ENCODE measurements around the gene CELF4. TPM values are rescaled to one million over a fixed set of nuclear protein-coding genes. Genes with fewer than 3 reads are reported as not detected.

The CELF4 gene
- total RNA-seq (not detected), total RNA-seq (0 reads per million in 2 donors)

DNA sequence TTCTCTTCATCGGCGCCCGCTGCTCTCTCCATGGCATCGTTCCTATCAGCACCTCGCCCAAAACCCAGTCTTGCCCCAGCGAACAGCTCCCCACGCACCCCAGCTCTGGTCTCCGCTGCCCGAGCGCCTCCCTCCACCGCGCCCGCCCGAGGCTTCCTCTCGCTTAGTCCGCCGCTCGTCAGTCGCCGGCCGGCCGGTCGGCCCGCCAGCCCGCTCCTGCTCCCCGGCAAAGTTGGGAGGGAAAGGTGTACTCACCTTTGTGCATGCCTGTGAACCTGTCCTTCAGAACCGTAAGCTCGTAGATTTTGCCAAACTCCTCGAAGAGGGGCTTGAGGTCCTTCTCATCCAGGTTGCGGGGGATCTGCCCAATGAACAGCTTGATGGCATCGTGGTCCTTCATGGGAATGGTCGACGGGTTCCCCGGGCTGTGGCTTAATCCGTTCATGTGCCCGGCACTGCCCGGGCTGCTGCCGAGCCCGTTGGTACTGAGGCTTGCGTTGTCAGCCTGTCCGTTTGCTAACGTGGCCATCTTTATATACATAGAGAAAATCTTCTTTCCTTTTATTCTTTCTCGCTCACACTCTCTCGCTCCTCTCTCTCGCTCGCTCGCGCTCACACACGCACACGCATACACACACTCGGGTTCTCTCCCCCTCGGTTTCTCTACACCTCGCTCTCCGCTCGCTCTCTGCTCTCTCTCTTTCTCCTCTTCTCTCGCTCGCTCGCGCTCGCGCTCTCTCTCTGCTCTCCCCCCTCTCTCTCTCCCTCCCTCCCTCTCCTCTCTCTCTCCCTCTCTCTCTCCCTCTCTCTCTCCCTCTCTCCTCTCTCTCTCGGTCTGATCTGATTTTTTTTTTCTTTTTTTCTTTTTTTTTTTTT is at the start of gene CELF4:
TSS of gene CELF4 (minus strand) at position 698 of the 876 bp plus-strand sequence.
- ATAC-seq: no peak
- Mint-ChIP-seq H3K36me3 (ENCODE audit: low read depth) (no peaks in the 10 kb centered on the region), H3K27ac (no peak within 1 kb of the TSS), H3K4me3 (peak within 1 kb of the TSS; percentile 83), H3K27me3 (peaks cover 62% of the 10 kb centered on the region), H3K4me1 (peaks cover 7% of the 10 kb centered on the region)
- DNase-seq: no peak
- H3K9me3 ChIP-seq (ENCODE audit: control insufficient read depth, low read length, poor library complexity, severe bottlenecking): no peaks in the 10 kb centered on the region

DNA sequence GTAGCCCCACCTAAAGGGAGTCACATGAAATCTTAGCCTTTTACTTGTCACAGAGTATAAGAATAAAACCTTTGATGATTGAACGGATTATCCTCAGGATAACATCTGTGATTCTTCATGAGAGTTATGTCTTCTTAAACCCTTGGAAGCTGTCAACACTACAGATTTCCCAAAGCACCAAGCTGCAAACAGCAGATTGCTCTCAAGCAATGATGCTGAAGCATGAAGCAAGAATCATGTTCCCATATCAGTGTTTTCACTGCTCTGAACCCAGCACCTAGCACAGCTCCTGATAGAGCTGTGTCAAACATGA is 47.6 kb upstream of the CELF4 start:
- no peaks in the 10 kb centered on the region for H3K4me1 Mint-ChIP-seq
- H3K27ac Mint-ChIP-seq: no peak overlapping the region
- no peak overlapping the region for H3K4me3 Mint-ChIP-seq
- ATAC-seq (no peak), DNase-seq (no peak)
- H3K9me3 ChIP-seq (ENCODE audit: control insufficient read depth, low read length, poor library complexity, severe bottlenecking): no peaks in the 10 kb centered on the region
- H3K36me3 Mint-ChIP-seq (ENCODE audit: low read depth): no peaks in the 10 kb centered on the region
- H3K27me3 Mint-ChIP-seq: peaks cover 6% of the 10 kb centered on the region

GRCh38 chr18:37612524-37613252 is 47.1 kb upstream of the CELF4 start:
- no peak for DNase-seq
- Mint-ChIP-seq H3K4me1 (no peaks in the 10 kb centered on the region), H3K36me3 (ENCODE audit: low read depth) (no peaks in the 10 kb centered on the region), H3K4me3 (no peak overlapping the region), H3K27ac (no peak overlapping the region), H3K27me3 (peaks cover 6% of the 10 kb centered on the region)
- ATAC-seq: no peak
- no peaks in the 10 kb centered on the region for H3K9me3 ChIP-seq (ENCODE audit: control insufficient read depth, low read length, poor library complexity, severe bottlenecking)

DNA sequence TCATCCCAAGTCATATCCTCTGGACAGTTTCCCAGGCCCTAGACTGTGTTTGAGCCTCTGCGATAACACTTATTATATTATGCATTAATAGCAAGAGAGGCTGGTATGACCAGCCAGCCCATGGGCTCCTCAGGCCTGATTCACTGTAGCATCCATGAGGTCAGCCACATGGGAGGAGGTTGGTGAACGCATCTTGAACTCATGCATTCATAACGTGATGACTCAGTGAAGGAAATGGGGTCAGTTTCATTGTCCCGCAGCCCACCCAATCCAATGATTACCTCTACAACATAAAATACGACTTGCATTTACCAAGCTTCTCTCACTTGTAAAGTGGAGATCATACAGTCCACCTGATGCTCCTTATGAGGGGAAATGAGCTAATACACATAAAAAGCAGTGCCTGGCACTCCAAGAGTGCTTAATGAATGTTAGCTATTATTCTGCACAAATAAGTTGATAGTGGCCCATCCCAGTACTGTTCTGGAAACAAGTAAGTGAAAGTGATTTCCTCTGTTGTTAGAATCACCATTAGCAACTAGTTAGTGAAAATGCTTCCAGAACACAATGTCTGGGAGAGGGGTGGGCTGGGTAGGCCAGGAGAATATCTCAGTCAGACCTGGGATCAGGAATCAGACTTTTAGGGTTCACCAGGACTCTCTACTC is 46.1 kb upstream of the CELF4 start:
- ATAC-seq: no peak
- peaks cover 6% of the 10 kb centered on the region for H3K27me3 Mint-ChIP-seq

GRCh38 chr18:37608876-37609275 is 43.3 kb upstream of the CELF4 start:
- H3K36me3 Mint-ChIP-seq (ENCODE audit: low read depth): no peaks in the 10 kb centered on the region
- peaks cover 6% of the 10 kb centered on the region for H3K27me3 Mint-ChIP-seq

More for the DNA sequence above, 46.1 kb upstream of the CELF4 start:
- Mint-ChIP-seq H3K4me3 (no peak overlapping the region), H3K4me1 (no peaks in the 10 kb centered on the region), H3K36me3 (ENCODE audit: low read depth) (no peaks in the 10 kb centered on the region), H3K27ac (no peak overlapping the region)
- H3K9me3 ChIP-seq (ENCODE audit: control insufficient read depth, low read length, poor library complexity, severe bottlenecking): no peaks in the 10 kb centered on the region
- no peak for DNase-seq

GRCh38 chr18:37607281-37607680 is 41.7 kb upstream of the CELF4 start:
- H3K9me3 ChIP-seq (ENCODE audit: control insufficient read depth, low read length, poor library complexity, severe bottlenecking): no peaks in the 10 kb centered on the region
- no peak for DNase-seq
- ATAC-seq: no peak
- Mint-ChIP-seq H3K27me3 (peaks cover 6% of the 10 kb centered on the region), H3K27ac (no peak overlapping the region), H3K36me3 (ENCODE audit: low read depth) (no peaks in the 10 kb centered on the region), H3K4me3 (no peak overlapping the region), H3K4me1 (no peaks in the 10 kb centered on the region)

More at GRCh38 chr18:37608876-37609275, 43.3 kb upstream of the CELF4 start:
- no peak for DNase-seq
- no peaks in the 10 kb centered on the region for H3K9me3 ChIP-seq (ENCODE audit: control insufficient read depth, low read length, poor library complexity, severe bottlenecking)
- ATAC-seq: no peak
- Mint-ChIP-seq H3K4me1 (no peaks in the 10 kb centered on the region), H3K4me3 (no peak overlapping the region), H3K27ac (no peak overlapping the region)

- Mint-ChIP-seq H3K4me1 (no peaks in the 10 kb centered on the region), H3K27me3 (no peaks in the 10 kb centered on the region), H3K36me3 (ENCODE audit: low read depth) (no peaks in the 10 kb centered on the region), H3K27ac (no peak overlapping the region), H3K4me3 (no peak overlapping the region)
- DNase-seq (no peak), ATAC-seq (no peak)
- no peaks in the 10 kb centered on the region for H3K9me3 ChIP-seq (ENCODE audit: control insufficient read depth, low read length, poor library complexity, severe bottlenecking)
These were observed 38.4 kb upstream of the CELF4 start for GRCh38 chr18:37604032-37604431.

DNA sequence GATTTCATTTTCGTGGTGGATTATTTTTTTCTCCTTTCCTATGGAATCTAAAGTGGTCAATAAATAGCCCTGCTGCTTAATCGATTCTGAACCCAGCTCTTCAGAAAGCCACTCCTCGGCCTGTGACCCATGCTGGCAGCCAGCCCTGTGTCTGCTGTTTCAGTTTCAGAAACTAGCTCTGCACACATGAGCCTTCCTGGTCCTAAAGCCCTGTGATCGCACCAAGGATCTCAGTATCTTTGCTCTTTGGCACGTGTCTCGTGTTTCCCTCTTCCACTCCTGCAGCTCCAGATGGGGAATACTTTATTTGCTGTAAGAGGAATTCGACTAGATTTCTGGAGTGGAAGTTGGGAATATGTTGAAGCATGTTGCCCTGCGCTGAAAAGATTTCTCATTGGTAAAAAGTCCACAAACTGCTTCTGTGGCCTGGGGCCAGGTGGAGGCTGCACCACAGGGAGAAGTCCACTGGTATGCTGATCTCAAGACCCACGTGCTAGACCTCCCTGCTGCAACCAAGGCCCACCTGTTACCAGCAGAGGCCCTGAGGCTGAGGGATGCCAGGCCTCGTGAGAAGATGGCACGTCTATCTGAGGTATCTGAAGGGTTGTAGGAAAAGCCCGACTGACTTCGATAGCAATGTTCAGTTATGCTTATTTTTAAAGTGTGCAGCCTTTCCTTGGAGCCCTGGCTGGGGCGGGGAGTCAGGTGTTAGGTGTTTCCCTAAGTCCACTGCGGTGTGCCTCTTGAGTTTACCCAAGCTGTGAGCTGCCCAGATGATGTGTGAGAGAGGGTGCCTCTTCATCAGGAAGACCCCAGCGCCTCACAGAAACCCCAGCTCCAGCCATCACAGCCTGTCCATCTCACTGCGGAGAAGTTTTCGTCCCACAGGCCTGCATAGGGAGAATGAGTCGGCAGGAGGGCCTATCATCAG is 33.6 kb upstream of the CELF4 start:
- no peak overlapping the region for H3K4me3 Mint-ChIP-seq
- no peaks in the 10 kb centered on the region for H3K9me3 ChIP-seq (ENCODE audit: control insufficient read depth, low read length, poor library complexity, severe bottlenecking)
- H3K36me3 Mint-ChIP-seq (ENCODE audit: low read depth): no peaks in the 10 kb centered on the region
- no peaks in the 10 kb centered on the region for H3K27me3 Mint-ChIP-seq
- no peaks in the 10 kb centered on the region for H3K4me1 Mint-ChIP-seq
- no peak overlapping the region for H3K27ac Mint-ChIP-seq
- DNase-seq: no peak
- ATAC-seq: no peak

- no peaks in the 10 kb centered on the region for H3K36me3 Mint-ChIP-seq (ENCODE audit: low read depth)
- H3K9me3 ChIP-seq (ENCODE audit: control insufficient read depth, low read length, poor library complexity, severe bottlenecking): no peaks in the 10 kb centered on the region
- ATAC-seq: no peak
- H3K4me3 Mint-ChIP-seq: no peak overlapping the region
- H3K4me1 Mint-ChIP-seq: no peaks in the 10 kb centered on the region
- H3K27ac Mint-ChIP-seq: no peak overlapping the region
- no peak for DNase-seq
- H3K27me3 Mint-ChIP-seq: no peaks in the 10 kb centered on the region
These were observed 32.8 kb upstream of the CELF4 start for GRCh38 chr18:37598396-37598795.

GRCh38 chr18:37590346-37590745 is 24.7 kb upstream of the CELF4 start:
- H3K4me3 Mint-ChIP-seq: no peak overlapping the region
- no peak for ATAC-seq
- DNase-seq: no peak
- H3K36me3 Mint-ChIP-seq (ENCODE audit: low read depth): no peaks in the 10 kb centered on the region
- H3K9me3 ChIP-seq (ENCODE audit: control insufficient read depth, low read length, poor library complexity, severe bottlenecking): no peaks in the 10 kb centered on the region
- H3K27ac Mint-ChIP-seq: no peak overlapping the region
- peaks cover 1% of the 10 kb centered on the region for H3K27me3 Mint-ChIP-seq
- no peaks in the 10 kb centered on the region for H3K4me1 Mint-ChIP-seq

- H3K27me3 Mint-ChIP-seq: peaks cover 5% of the 10 kb centered on the region
- no peaks in the 10 kb centered on the region for H3K36me3 Mint-ChIP-seq (ENCODE audit: low read depth)
- no peaks in the 10 kb centered on the region for H3K9me3 ChIP-seq (ENCODE audit: control insufficient read depth, low read length, poor library complexity, severe bottlenecking)
- no peak overlapping the region for H3K27ac Mint-ChIP-seq
- DNase-seq (no peak), ATAC-seq (no peak)
- H3K4me1 Mint-ChIP-seq: no peaks in the 10 kb centered on the region
- no peak overlapping the region for H3K4me3 Mint-ChIP-seq
These were observed 22.7 kb upstream of the CELF4 start for GRCh38 chr18:37588289-37588688.

DNA sequence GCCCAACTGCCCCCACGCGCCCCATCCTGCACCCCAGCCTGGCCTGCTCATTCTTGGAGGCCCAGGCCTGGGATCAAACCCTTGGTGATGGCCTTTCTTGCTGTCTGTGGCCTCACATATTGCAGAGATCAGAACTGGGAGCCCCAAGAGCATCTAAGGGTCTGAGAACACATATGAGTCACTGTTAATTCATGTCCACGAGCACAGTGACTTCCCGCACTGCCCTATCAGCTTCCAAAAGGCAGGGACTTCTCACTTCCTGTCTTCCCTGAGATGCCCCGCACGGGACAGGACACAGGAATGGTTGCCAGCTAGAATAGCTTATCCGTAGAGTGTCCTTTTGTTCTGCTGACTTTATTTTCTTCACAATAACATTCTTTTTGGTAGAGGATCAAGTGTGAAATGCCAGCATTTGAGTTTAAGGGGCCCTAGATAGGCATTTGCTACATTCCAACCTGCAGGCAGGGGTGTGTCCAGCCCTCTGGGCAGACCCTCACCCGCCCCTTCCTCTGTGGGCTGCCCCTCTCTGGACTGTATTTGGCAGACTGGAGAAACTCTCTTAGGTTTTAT is 21.1 kb upstream of the CELF4 start:
- ATAC-seq: no peak
- no peaks in the 10 kb centered on the region for H3K9me3 ChIP-seq (ENCODE audit: control insufficient read depth, low read length, poor library complexity, severe bottlenecking)
- Mint-ChIP-seq H3K36me3 (ENCODE audit: low read depth) (no peaks in the 10 kb centered on the region), H3K4me3 (no peak overlapping the region), H3K4me1 (no peaks in the 10 kb centered on the region), H3K27me3 (peaks cover 5% of the 10 kb centered on the region), H3K27ac (no peak overlapping the region)
- no peak for DNase-seq

All from T-helper 17 cell (primary cell).